ENCODE data around the gene TERT.
A peak's percentile ranks its signal among the peaks of the same experiment; 100 is the strongest.

Gene TERT

GRCh38 chr5:1317921-1318565 is 23.2 kb upstream of the TERT start:
- DNase-seq: no peak

GRCh38 chr5:1316588-1317340 is 21.9 kb upstream of the TERT start:
- no peak for DNase-seq

- peak; percentile 85 for DNase-seq
Measured at GRCh38 chr5:1315709-1316587, 21.1 kb upstream of the TERT start.

GRCh38 chr5:1315018-1315708 is 20.3 kb upstream of the TERT start:
- DNase-seq: no peak

GRCh38 chr5:1314564-1314982 is 19.7 kb upstream of the TERT start:
- no peak for DNase-seq

- no peak for DNase-seq
Measured at GRCh38 chr5:1312993-1313833, 18.3 kb upstream of the TERT start.

GRCh38 chr5:1312206-1312605 is 17.3 kb upstream of the TERT start:
- DNase-seq: no peak

- DNase-seq: no peak
Measured at GRCh38 chr5:1311439-1312055, 16.7 kb upstream of the TERT start.

GRCh38 chr5:1310118-1310517 is 15.2 kb upstream of the TERT start:
- no peak for DNase-seq

GRCh38 chr5:1304033-1304432 is 9.2 kb upstream of the TERT start:
- DNase-seq: no peak

- DNase-seq: no peak
Measured at GRCh38 chr5:1302258-1302657, 7.4 kb upstream of the TERT start.

GRCh38 chr5:1300581-1301083 is 5.8 kb upstream of the TERT start:
- no peak for DNase-seq

- no peak for DNase-seq
Measured at GRCh38 chr5:1299961-1300360, 5.1 kb upstream of the TERT start.

- DNase-seq: no peak
Measured at GRCh38 chr5:1299511-1299850, 4.6 kb upstream of the TERT start.

- no peak for DNase-seq
Measured at GRCh38 chr5:1298723-1299510, 4.0 kb upstream of the TERT start.

GRCh38 chr5:1298067-1298551 is 3.2 kb upstream of the TERT start:
- no peak for DNase-seq

- DNase-seq: no peak
Measured at GRCh38 chr5:1297243-1297642, 2.4 kb upstream of the TERT start.

- DNase-seq: no peak
Measured at GRCh38 chr5:1295650-1296037, 776 bp upstream of the TERT start.

- no peak for DNase-seq
Measured at GRCh38 chr5:1294206-1294834, 548 bp downstream of the TERT start.

Data from DMS79 (cell line).